ENCODE measurements around the gene MAPK8IP1.
A peak's percentile ranks its signal among the peaks of the same experiment; 100 is the strongest.

MAPK8IP1 gene

DNA sequence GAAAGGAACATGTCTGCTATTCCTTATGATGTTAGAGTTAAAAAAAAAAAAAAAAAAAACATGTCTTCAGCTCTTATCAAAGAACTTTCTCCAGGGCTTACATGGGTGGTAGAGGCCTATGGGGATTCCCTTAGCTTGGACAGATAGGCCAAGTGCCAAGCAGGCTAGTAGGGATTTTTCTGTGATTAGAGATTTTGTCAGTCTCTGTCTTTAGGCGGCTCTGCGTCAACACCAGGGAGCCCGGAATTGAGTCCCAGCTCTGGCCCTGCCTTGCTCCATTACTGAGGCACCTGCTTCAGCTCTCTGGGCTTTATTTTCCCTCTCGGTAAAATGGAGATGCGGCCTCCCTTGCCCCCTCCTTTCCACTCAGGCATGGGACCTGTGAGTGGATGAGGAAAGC is 25.1 kb upstream of the MAPK8IP1 start:
- DNase-seq (ENCODE audit: low read depth) = peak; percentile 59

DNA sequence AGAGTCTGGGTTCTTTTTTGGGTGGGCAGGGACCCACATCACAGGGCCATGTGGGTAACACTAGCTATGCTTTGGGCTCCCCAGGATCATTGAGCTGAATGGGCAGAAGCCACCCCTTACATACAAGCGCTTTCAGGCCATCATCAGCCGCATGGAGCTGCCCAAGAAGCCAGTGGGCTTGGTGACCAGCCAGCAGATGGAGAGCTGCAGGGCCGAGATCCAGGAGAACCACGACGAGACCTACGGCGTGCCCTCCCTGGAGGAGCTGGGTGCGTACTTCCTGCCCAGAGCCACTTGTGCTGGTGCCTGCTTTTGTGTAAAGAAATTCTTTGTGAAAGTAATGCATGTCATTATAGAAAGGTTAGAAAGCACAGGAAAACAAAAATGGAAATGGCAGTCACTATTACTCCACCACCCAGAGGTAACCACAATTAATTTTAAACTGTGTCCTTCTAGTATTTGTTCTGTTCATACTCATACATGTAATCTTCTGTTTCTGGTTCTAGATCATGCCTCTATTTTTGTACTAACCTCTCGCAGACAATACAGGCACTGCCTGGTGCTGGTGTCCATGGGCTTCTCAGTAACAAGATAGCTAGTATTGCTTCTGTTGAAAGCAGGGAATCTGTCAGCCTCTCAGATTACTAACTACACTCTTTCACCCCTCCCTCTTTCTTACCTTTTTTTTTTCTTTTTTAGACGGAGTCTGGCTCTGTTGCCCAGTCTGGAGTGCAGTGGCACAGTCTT is 24.5 kb upstream of the MAPK8IP1 start:
- no peak for DNase-seq (ENCODE audit: low read depth)

DNA sequence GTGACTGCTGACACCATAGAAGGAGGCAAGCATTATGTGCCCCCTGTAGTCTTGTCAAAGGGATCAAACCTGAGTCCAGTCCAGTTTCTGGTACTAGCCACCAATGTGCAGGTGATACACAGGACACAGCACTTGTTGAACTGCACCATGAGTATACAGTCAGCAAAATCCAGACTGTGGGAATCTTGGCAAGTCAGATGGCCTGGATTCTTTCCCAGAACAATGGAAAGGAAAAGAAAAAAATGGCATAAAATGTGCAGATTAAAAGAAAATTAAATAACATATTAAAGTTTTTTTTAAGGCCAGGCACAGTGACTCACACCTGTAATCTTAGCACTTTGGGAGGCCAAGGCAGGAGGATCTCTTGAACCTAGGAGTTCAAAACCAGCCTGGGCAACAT is 21.4 kb upstream of the MAPK8IP1 start:
- DNase-seq (ENCODE audit: low read depth) = no peak

DNA sequence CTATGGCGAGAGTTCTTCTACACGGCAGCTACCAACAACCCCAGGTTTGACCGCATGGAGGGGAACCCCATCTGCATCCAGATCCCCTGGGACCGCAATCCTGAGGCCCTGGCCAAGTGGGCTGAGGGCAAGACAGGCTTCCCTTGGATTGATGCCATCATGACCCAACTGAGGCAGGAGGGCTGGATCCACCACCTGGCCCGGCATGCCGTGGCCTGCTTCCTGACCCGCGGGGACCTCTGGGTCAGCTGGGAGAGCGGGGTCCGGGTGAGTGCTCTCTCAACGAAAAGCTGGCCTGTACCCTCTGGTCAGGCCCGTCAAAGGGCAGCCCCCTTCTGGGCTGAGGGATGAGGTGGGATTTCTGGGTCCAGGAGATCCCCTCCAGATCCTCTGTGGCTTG is 15.9 kb upstream of the MAPK8IP1 start:
- no peak for DNase-seq (ENCODE audit: low read depth)

DNA sequence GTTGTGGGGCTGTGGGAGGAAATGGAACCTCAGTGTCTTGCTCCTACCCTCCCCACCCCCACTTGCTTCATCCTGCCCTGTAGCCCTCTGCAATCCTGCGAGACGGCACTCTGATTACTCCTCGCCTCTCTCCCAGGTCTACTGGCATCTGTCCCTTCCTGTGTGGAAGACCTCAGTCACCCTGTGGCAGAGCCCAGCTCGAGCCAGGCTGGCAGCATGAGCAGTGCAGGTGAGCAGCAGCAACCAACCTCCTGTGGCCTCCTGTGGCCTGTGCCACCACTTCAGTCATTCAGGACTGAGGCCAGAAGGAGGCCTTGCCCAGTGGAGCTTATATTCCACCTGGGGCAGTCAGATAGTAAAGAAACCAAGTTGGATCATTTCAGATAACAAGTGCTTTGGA is 14.7 kb upstream of the MAPK8IP1 start:
- no peak for DNase-seq (ENCODE audit: low read depth)

DNA sequence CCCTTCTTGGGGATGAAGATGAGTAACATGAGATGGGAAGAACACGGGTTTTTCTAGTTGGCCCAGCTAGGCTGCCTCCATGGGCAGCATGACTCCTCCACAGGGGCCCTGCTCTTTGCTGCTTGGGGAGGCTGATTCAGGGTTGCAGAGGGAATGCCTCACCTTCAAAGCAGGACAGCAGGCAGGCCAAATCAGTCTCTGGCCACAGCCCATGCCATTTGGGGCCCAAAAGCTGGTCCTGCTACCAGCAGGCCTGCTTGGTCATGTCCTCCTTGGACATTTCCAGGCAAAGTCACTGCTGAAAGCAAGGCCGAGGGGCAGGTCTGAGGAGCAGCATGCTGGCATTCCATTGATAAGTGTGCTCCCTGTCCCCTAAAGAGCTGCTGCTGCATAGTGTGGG is 13.8 kb upstream of the MAPK8IP1 start:
- DNase-seq (ENCODE audit: low read depth) = no peak

DNA sequence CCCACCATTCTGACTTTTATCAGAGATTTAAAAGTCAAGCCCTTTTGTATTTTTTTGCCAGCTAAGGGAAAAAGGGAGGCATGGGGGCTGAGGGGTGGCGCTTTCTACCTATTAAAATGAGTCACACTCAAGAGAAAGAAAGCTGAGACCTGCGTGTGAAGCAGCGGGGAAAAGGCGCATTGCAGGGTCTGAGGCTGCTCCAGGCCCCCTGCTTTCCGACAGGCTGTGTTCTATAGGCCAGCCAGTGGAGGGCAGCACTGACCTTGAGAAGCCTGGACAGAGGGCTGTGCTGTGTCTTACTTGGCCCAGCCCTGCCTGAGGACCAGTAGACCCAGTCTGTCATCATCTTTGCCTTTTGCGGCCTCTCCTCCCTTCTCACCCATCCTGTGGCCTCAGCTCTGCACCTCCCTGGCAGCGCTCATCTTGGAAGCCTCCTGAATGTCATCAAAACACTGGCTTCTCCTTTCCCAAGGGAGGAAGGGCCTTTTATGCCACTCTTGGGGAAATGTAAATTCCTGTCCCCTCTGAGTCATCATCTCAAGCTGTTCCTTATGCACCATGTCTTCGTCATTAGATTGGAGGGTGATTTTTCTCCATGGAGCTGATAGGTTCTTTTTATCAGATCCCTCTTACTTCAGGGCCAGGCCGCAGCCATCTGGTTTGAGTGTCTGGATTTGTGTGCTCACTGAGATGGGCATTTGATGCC is 12.6 kb upstream of the MAPK8IP1 start:
- DNase-seq (ENCODE audit: low read depth) = peak; percentile 85

DNA sequence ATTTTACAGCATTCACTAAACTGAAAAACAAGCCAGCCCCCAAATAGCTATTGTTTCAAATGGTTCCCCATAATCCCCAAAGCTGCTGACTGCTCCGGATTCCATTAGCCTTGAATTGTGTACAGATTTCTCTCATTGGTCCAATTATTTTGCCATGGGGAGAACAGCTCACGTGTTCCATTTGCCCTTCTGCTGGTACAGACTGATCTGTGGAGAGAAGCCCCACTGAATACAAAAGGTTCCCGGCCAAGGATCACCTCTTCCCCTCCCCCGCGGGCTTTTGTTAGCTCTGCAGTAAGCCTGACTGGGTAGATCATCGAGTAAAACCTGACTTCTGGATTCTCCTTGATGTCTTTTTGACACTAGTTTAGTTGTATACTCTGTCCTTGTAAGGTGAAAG is 9.1 kb upstream of the MAPK8IP1 start:
- DNase-seq (ENCODE audit: low read depth) = no peak

DNA sequence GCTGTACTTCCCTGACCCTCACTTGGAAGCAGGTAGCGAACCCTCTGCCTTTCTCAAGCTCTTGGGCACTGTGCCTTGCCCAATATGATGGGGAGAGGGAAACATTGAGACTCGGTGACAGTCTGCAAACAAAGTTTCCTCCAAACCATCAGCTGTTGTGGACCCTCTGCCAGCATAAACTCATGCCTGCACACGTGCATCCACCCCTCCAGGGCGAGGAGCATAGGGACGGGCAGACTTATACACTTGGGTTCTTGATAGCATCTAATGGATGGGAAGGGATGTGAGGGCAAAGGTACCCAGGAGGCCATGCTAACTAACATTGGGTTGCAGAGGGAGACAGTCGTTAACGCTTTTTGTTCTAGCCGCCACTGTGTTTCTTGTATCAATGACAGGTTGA is 8.2 kb upstream of the MAPK8IP1 start:
- DNase-seq (ENCODE audit: low read depth) = no peak

DNA sequence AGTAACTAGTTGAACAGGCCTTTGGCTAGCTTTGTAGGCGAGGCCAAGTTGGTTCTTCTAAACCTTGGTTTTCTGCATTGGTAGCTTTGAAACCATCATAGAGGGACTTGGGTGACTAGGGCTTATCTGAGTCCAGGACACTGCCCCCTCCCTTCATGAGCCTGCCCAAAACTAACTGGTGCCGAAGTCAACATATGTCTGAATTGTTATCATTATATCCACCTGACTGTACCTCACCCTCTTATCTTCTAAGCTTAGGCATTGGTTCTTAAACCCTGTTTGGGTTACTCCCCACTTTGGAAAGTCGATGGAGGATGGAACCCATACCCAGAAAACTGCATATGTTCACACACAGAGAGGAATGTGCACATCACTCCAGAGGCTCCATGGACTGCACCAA is 7.6 kb upstream of the MAPK8IP1 start:
- no peak for DNase-seq (ENCODE audit: low read depth)

DNA sequence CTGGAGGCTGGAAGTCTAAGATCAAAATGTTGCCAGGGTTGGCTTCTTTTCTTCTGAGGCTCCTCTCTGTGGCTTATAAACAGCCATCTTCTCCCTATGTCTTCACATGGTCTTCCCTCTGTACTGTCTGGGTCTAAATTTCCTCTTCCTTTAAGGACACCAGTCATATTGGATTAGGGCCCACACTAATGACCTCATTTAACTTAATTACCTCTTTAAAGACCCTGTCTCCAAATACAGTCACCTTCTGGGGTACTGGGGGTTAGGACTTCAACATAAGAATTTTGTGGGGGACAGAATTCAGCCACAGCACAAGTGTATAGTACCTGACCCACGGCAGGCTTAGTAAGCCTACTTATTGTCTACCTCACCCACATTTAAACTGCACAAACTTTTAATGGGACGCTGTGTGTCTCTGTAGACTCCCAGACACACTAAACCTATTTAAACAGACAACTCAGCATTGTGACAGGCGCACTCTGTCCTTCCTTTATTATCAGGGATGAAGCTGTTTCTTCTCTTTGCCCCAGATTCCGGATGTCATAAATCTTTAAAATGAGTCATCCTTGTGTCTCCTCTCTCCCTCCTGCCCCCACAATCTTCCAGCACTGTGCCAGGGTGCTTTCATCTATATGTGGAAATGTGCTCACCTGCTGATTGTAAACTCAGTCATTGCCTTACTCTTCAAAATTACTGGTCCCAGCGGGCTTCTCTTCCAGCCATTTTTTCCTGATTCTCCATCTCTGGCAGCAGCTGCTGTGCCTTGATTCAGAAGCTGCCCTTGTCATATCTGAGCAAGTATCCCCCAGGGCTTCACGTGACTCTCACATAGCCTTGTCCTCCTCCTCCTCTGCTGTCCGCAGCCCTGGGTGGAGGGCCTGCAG is 5.4 kb upstream of the MAPK8IP1 start:
- peak; percentile 80 for DNase-seq (ENCODE audit: low read depth)

DNA sequence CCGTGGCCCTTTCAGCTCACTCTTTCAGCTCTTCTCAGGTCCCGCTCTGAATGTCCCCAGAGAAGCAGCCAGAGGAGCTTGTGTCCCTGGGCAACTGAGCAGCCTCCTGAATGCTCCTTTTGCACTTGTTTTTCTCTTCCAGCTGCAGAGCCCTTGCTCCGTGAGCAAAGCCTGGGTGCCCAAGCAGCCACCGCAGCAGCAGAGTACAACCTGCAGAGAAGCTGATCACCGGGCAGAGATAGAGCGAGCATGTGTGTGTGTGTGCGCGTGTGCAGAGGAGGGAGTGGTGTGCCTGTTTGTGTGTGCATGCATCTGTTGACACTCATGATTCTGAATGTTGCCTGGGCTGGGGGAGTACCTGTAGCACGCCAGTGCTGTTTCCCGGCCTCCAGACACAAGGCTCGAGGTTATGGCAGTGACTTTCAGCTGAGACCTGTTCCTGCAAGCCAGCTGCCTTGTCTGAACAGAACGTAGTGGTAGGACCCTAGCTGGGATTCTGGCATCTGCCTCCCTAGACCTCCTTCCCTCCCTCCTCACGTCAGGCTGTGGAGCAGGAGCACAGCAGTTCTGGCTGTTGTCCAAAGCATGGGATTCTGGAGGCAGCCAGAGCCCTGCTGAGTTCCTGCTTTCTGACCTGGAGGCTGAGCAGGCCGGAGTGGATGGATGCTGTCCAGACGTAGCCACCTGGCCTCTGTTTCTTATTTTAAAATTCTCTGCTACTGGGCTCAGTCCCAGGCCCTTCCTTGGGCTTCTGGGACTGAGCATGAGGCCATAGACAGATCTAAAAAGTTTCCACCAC is 4.5 kb upstream of the MAPK8IP1 start:
- no peak for DNase-seq (ENCODE audit: low read depth)

DNA sequence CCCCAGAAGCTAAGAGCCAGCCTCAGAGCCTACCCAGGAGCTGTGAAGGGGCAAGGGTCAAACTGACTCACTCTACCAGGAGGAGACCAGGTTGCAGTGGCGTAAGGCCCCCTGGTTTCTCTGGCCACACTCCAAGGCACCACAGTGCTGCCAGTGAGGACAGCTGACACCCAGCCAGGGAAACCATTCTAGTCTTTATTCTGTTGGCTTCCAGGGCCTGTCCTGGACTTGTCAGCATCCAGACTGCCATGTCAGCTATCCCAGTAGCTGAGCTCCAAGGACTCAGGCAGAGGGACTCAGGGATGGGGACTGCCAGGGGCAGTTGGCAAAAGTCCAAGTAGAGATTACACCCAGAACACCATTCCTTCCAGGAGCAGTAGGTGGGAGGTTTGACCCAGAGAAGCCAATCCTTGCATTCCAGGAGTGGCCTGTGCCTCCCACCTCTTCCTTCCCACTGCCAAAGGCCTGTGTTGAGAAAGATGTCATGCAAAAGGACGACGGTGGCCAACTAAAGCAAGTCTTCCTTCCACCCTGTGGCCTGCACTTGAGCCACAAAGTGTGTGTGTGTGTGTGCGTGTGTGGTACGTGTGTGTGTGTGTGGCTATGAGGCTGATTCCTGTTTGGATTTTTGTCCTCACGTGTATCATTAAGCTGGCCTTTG is 3.6 kb upstream of the MAPK8IP1 start:
- DNase-seq (ENCODE audit: low read depth) = peak; percentile 17

DNA sequence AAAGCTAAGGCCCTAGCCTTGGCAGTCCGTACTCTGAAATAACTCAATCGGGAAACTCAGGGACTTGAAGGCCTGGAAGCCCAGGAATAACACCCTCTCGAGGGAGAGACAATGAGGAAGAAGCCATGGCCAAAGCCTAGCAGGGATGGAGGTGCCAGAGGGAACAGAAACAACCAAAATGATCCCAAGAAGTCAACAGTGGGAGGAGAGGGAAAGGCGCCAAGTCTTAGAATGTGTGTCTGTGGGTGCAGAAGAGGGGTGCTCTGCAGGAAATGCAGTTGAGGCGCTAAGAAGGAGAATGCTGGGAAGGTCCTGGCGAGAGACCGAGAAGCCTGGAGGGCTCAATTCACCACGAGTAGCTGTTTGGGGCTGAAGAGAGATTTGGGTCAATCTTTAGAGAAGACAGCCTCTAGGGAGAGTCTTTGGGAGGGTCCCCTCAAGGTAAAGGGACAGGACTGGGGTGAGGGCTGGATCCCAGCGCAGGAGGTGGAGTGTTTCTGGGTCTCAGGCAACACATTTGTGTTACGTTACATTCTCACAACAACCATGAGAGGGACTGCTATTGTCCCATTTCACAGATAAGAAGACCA is 760 bp upstream of the MAPK8IP1 start:
- DNase-seq (ENCODE audit: low read depth) = no peak

DNA sequence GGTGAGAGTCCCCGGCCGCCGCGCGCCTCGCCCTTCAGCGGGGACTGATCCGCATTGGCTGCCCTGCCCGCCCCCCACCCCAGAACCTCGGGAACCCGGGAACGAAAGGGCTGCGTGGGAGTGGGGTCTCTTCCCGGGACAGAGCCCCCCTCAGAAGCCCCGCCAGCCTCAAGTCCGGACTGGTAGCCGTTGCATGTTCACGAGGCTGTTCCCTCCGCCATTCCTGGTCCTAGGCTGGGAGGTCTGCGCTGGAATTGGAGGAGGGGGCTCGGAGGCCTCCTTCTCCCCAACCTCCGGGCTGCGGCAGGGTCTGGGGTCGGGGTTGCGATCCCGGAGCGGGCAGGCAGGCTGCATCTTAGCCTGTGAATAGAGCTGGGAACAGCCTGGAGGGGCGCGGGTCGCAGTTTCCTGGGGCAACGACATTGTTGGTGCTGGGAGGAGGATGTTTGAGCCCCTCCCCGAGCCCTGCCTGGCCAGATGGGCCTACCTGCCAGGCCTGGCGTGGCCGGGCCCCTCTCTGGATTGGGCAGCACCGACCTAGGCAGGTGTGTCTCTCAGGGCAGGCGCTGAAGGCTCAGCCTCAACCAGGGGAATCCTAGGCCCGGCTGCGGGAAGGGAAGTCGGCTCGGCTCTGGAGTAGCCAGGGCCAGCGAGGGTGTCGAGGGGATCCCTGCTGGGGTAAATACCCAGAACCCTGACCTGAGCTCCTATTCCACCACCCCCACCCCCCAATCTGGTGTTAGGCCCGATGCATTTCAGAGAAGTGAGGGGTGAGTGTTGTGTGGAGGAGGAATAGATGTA is 670 bp downstream of the MAPK8IP1 start:
- DNase-seq (ENCODE audit: low read depth) = no peak

DNA sequence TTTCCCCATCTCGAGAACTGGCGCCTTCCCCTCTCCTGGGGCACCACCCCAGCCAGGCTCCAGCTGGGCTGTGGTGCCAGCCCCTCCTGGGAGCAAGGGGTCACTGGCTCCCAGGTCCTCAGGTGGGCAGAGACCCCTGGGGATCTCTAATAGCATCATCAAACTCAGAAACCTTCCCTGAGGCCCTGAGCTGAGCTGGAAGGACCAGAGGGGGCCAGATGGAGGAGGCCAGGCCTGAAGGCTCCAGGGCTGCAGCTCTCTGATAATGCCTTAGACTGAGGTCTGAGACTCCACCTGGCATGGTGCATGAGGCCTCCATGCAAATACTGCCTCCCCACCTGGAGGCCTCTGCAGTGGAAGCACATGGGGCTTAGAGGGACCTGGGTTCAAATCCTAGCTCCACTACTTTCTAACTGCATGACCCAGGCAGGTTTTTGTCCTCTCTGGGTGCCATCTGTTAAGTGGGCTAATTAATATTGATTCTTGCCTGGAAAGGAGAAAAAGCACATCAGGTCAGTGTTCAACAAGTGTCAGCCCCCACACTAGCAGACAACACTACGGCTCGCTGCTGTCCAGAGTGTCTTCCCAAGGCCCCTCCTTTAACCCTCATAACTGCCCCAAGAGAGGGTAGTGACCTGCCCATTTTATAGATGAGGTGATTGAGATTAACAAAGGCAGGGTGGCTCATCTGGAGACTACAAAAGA is 1.5 kb downstream of the MAPK8IP1 start:
- no peak for DNase-seq (ENCODE audit: low read depth)

DNA sequence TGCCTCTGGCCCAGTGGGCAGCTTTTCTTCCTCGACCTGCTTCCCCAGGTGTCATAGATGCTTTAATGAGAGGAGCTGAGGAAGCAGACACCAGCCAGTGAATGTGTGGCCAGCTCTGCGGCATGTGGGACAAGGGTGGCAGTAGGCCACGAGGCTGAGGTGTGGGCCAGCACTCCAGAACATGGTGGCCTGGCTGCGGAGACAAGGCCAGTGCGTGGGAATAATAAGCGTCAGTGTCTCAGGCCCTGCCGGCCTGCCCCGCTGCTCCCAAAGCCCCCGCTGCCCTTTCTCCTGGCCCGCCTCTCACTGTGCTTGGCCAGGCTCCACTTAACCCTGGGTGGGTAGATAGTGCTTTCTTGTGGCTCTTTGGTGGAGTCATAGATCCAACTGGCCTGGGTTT is 2.1 kb downstream of the MAPK8IP1 start:
- no peak for DNase-seq (ENCODE audit: low read depth)

DNA sequence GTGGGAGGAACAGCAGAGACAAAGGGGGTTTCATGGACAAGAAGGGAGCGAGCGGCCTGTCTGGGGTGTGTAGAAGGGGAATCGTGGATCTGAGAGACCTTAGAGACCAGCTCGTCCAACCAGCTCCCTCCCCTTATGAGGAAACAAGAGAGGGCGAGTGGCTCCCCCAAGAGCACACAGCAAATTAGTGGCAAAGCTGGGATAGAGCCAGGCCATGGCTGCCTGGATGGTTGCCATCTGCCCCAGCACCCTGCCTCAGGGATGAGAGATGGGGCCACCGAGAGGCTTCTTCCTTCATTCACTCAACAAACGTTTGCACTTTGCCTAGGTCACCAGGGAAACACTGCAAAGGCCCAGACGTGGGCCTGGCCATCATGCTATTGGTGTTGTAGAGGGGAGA is 4.1 kb downstream of the MAPK8IP1 start:
- no peak for DNase-seq (ENCODE audit: low read depth)

DNA sequence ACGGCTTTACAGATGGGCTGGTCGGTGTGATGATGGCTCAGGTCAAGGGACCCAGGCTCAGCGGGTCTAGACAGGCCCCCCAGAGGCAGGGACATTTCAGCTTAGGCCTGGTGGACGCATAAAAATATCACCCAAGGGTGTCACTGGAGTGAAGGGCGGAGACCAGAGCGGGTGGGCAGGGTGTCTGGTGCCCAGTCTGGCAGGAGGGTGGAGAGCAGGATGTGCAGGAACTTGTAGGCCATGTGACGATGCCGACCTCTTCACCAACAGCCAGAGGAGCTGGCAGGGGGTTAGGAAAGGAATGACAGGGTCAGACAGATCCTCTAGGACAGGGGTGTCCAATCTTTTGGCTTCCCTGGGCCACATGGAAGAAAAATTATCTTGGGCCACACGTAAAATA is 4.5 kb downstream of the MAPK8IP1 start:
- no peak for DNase-seq (ENCODE audit: low read depth)

All from amniotic epithelial cell (primary cell).